ENCODE measurements around the gene ADD2. TPM values are rescaled to one million over a fixed set of nuclear protein-coding genes. Genes with fewer than 3 reads are reported as not detected.

The ADD2 gene
- total and polyA plus RNA-seq, 5 donors = 0.40 to 1.3 (median 0.45) TPM

- no peaks in the 10 kb centered on the region for H3K9me3 ChIP-seq (ENCODE audit: control insufficient read depth, low read length)
- no peak overlapping the region for H3K27ac ChIP-seq (ENCODE audit: low read length)
- intact Hi-C loops (cut with DNase I) = no loop called here
- no peaks in the 10 kb centered on the region for H3K4me1 ChIP-seq (ENCODE audit: control insufficient read depth, insufficient read depth, low read length)
- peak overlapping the region; percentile 63 for H3K4me3 ChIP-seq (ENCODE audit: low read length)
- WGBS = 27% methylated on average over 7 of the region's 7 CpGs
- no peak for ATAC-seq
- H3K27me3 ChIP-seq (ENCODE audit: control insufficient read depth, insufficient read depth) = peaks cover 3% of the 10 kb centered on the region
- no peak for DNase-seq
These were observed 1.5 kb downstream of the ADD2 start for GRCh38 chr2:70766357-70767078.

- Histone ChIP-seq H3K9me3 (ENCODE audit: control insufficient read depth, low read length) (no peaks in the 10 kb centered on the region), H3K4me3 (ENCODE audit: low read length) (no peak overlapping the region), H3K4me1 (ENCODE audit: control insufficient read depth, insufficient read depth, low read length) (no peaks in the 10 kb centered on the region), H3K27ac (ENCODE audit: low read length) (no peak overlapping the region), H3K27me3 (ENCODE audit: control insufficient read depth, insufficient read depth) (peaks cover 3% of the 10 kb centered on the region)
- WGBS = 86% methylated on average over 7 of the region's 7 CpGs
- intact Hi-C loops (cut with DNase I) = no loop called here
- DNase-seq (no peak), ATAC-seq (no peak)
These were observed 2.5 kb downstream of the ADD2 start for GRCh38 chr2:70765507-70765906.

- ATAC-seq (no peak), DNase-seq (no peak)
- Histone ChIP-seq H3K4me1 (ENCODE audit: control insufficient read depth, insufficient read depth, low read length) (no peaks in the 10 kb centered on the region), H3K27me3 (ENCODE audit: control insufficient read depth, insufficient read depth) (peaks cover 1% of the 10 kb centered on the region), H3K27ac (ENCODE audit: low read length) (no peak overlapping the region), H3K4me3 (ENCODE audit: low read length) (no peak overlapping the region), H3K9me3 (ENCODE audit: control insufficient read depth, low read length) (no peaks in the 10 kb centered on the region)
- intact Hi-C loops (cut with DNase I) = no loop called here
- WGBS = 64% methylated on average over 1 of the region's 1 CpG
These were observed 8.6 kb downstream of the ADD2 start for GRCh38 chr2:70759446-70759845.

GRCh38 chr2:70757966-70758365 lies 10.0 kb downstream of the ADD2 start:
- intact Hi-C loops (cut with DNase I) = no loop called here
- no peaks in the 10 kb centered on the region for H3K27me3 ChIP-seq (ENCODE audit: control insufficient read depth, insufficient read depth)
- ATAC-seq (no peak), DNase-seq (no peak)
- no peak overlapping the region for H3K4me3 ChIP-seq (ENCODE audit: low read length)
- 95% methylated on average over 7 of the region's 7 CpGs for WGBS
- no peak overlapping the region for H3K27ac ChIP-seq (ENCODE audit: low read length)
- no peaks in the 10 kb centered on the region for H3K4me1 ChIP-seq (ENCODE audit: control insufficient read depth, insufficient read depth, low read length)
- no peaks in the 10 kb centered on the region for H3K9me3 ChIP-seq (ENCODE audit: control insufficient read depth, low read length)

GRCh38 chr2:70757360-70757759 lies 10.6 kb downstream of the ADD2 start:
- DNase-seq = no peak
- Histone ChIP-seq H3K4me1 (ENCODE audit: control insufficient read depth, insufficient read depth, low read length) (no peaks in the 10 kb centered on the region), H3K4me3 (ENCODE audit: low read length) (no peak overlapping the region), H3K9me3 (ENCODE audit: control insufficient read depth, low read length) (no peaks in the 10 kb centered on the region), H3K27ac (ENCODE audit: low read length) (no peak overlapping the region), H3K27me3 (ENCODE audit: control insufficient read depth, insufficient read depth) (no peaks in the 10 kb centered on the region)
- intact Hi-C loops (cut with DNase I) = no loop called here
- 73% methylated on average over 4 of the region's 4 CpGs for WGBS
- no peak for ATAC-seq

GRCh38 chr2:70756128-70756527 lies 11.9 kb downstream of the ADD2 start:
- 85% methylated on average over 3 of the region's 3 CpGs for WGBS
- no peak overlapping the region for H3K27ac ChIP-seq (ENCODE audit: low read length)
- DNase-seq = no peak
- no peaks in the 10 kb centered on the region for H3K9me3 ChIP-seq (ENCODE audit: control insufficient read depth, low read length)
- no peaks in the 10 kb centered on the region for H3K27me3 ChIP-seq (ENCODE audit: control insufficient read depth, insufficient read depth)
- no peak overlapping the region for H3K4me3 ChIP-seq (ENCODE audit: low read length)
- no peak for ATAC-seq
- intact Hi-C loops (cut with DNase I) = no loop called here
- H3K4me1 ChIP-seq (ENCODE audit: control insufficient read depth, insufficient read depth, low read length) = no peaks in the 10 kb centered on the region

GRCh38 chr2:70753902-70754301 lies 14.1 kb downstream of the ADD2 start:
- DNase-seq (no peak), ATAC-seq (no peak)
- no peak overlapping the region for H3K4me3 ChIP-seq (ENCODE audit: low read length)
- H3K4me1 ChIP-seq (ENCODE audit: control insufficient read depth, insufficient read depth, low read length) = no peaks in the 10 kb centered on the region
- WGBS = 93% methylated on average over 4 of the region's 4 CpGs
- H3K27ac ChIP-seq (ENCODE audit: low read length) = no peak overlapping the region
- intact Hi-C loops (cut with DNase I) = no loop called here
- no peaks in the 10 kb centered on the region for H3K9me3 ChIP-seq (ENCODE audit: control insufficient read depth, low read length)
- H3K27me3 ChIP-seq (ENCODE audit: control insufficient read depth, insufficient read depth) = no peaks in the 10 kb centered on the region

- H3K9me3 ChIP-seq (ENCODE audit: control insufficient read depth, low read length) = no peaks in the 10 kb centered on the region
- DNase-seq (no peak), ATAC-seq (no peak)
- no peaks in the 10 kb centered on the region for H3K27me3 ChIP-seq (ENCODE audit: control insufficient read depth, insufficient read depth)
- H3K4me3 ChIP-seq (ENCODE audit: low read length) = no peak overlapping the region
- no peaks in the 10 kb centered on the region for H3K4me1 ChIP-seq (ENCODE audit: control insufficient read depth, insufficient read depth, low read length)
- intact Hi-C loops (cut with DNase I) = no loop called here
- no peak overlapping the region for H3K27ac ChIP-seq (ENCODE audit: low read length)
These were observed 15.0 kb downstream of the ADD2 start for GRCh38 chr2:70753031-70753430.

- intact Hi-C loops (cut with DNase I) = no loop called here
- no peaks in the 10 kb centered on the region for H3K27me3 ChIP-seq (ENCODE audit: control insufficient read depth, insufficient read depth)
- ATAC-seq (no peak), DNase-seq (no peak)
- H3K4me3 ChIP-seq (ENCODE audit: low read length) = no peak overlapping the region
- no peaks in the 10 kb centered on the region for H3K4me1 ChIP-seq (ENCODE audit: control insufficient read depth, insufficient read depth, low read length)
- H3K27ac ChIP-seq (ENCODE audit: low read length) = no peak overlapping the region
- no peaks in the 10 kb centered on the region for H3K9me3 ChIP-seq (ENCODE audit: control insufficient read depth, low read length)
- 62% methylated on average over 1 of the region's 1 CpG for WGBS
These were observed 15.6 kb downstream of the ADD2 start for GRCh38 chr2:70752396-70752795.

GRCh38 chr2:70751881-70752280 lies 16.1 kb downstream of the ADD2 start:
- ATAC-seq = no peak
- intact Hi-C loops (cut with DNase I) = no loop called here
- Histone ChIP-seq H3K4me1 (ENCODE audit: control insufficient read depth, insufficient read depth, low read length) (no peaks in the 10 kb centered on the region), H3K27me3 (ENCODE audit: control insufficient read depth, insufficient read depth) (no peaks in the 10 kb centered on the region), H3K27ac (ENCODE audit: low read length) (no peak overlapping the region), H3K4me3 (ENCODE audit: low read length) (no peak overlapping the region), H3K9me3 (ENCODE audit: control insufficient read depth, low read length) (no peaks in the 10 kb centered on the region)
- 47% methylated on average over 4 of the region's 4 CpGs for WGBS
- no peak for DNase-seq

- H3K27me3 ChIP-seq (ENCODE audit: control insufficient read depth, insufficient read depth) = no peaks in the 10 kb centered on the region
- H3K27ac ChIP-seq (ENCODE audit: low read length) = no peak overlapping the region
- intact Hi-C loops (cut with DNase I) = no loop called here
- no peaks in the 10 kb centered on the region for H3K9me3 ChIP-seq (ENCODE audit: control insufficient read depth, low read length)
- H3K4me1 ChIP-seq (ENCODE audit: control insufficient read depth, insufficient read depth, low read length) = no peaks in the 10 kb centered on the region
- no peak overlapping the region for H3K4me3 ChIP-seq (ENCODE audit: low read length)
- ATAC-seq = no peak
- DNase-seq = no peak
- 77% methylated on average over 1 of the region's 1 CpG for WGBS
These were observed 17.7 kb downstream of the ADD2 start for GRCh38 chr2:70750320-70750719.
